Transverse colon (tissue), 4 donors: ENCODE measurements around the gene CPEB4. TPM values are rescaled to one million over a fixed set of nuclear protein-coding genes. Genes with fewer than 3 reads are reported as not detected.
A peak's percentile ranks its signal among the peaks of the same experiment; 100 is the strongest.

Experiments used
- DNase-seq: peaks from one replicate; pipeline ENCODE4 v3.0.0-alpha.2; 2019
- H3K27ac ChIP-seq, 4 donors: fragments of 200-600 bp; sonication (generic); 2 replicates each; pipeline ENCODE4 v1.5.1; 2016 to 2018; ENCODE audit warnings: inconsistent platforms in 4 of 4
- H3K27me3 ChIP-seq: fragments of 200-600 bp; sonication (generic); 2 replicates; pipeline ENCODE4 v1.5.1; 2017; ENCODE audit warnings: inconsistent platforms
- H3K36me3 ChIP-seq, 4 donors: fragments of 200-600 bp; sonication (generic); 2 replicates each; pipeline ENCODE4 v1.5.1; 2017 to 2019; ENCODE audit warnings: inconsistent platforms in 4 of 4
- H3K4me1 ChIP-seq, 4 donors: fragments of 200-600 bp; sonication (generic); 2 replicates each; pipeline ENCODE4 v1.5.1; 2017 to 2020; ENCODE audit warnings: inconsistent platforms in 4 of 4
- H3K4me3 ChIP-seq, 4 donors: fragments of 200-600 bp; sonication (generic); 1 replicate in 1 of 4; 2 replicates in 3 of 4; pipeline versions ENCODE4 v1.5.1 to v1.6.1; 2017 to 2019; ENCODE audit warnings: inconsistent platforms in 4 of 4
- H3K9me3 ChIP-seq, 2 donors: fragments of 200-600 bp; sonication (generic); 2 replicates each; pipeline ENCODE4 v1.5.1; 2017 to 2019; ENCODE audit warnings: inconsistent platforms in 2 of 2
- CTCF ChIP-seq, 5 experiments: fragments of 200-600 bp in 3 of 5; fragments of 450-650 bp in 2 of 5; sonication (generic) in 3 of 5; IDR thresholded peaks; 1 replicate in 2 of 5; 2 replicates in 3 of 5; pipeline ENCODE4 v1.5.1; 2016 to 2017; ENCODE audit warnings: antibody characterized with exemption in 5 of 5, inconsistent platforms in 3 of 5, mild to moderate bottlenecking in 2 of 5, moderate library complexity in 1 of 5
- EP300 ChIP-seq: sonication (generic); formaldehyde crosslinking; IDR thresholded peaks from one replicate; pipeline ENCODE4 v1.6.1; 2017; ENCODE audit warnings: antibody characterized with exemption, low read depth
- POLR2A ChIP-seq: fragments of 450-650 bp; IDR thresholded peaks from one replicate; pipeline ENCODE4 v1.6.1; 2016; ENCODE audit warnings: antibody characterized with exemption, mild to moderate bottlenecking, moderate library complexity
- POLR2AphosphoS5 ChIP-seq, 3 donors: sonication (generic); formaldehyde crosslinking; IDR thresholded peaks; one replicate each; pipeline ENCODE4 v1.6.1; 2016; ENCODE audit warnings: antibody characterized with exemption in 3 of 3
- WGBS, 2 donors: methylation state at CpG; one replicate each; pipeline ENCODE4 v1.1.5; 2018; ENCODE audit warnings: low coverage in 1 of 2; 5-methylcytosine and 5-hydroxymethylcytosine counted together
- in situ Hi-C, 4 donors: fragments of 200-750 bp; cut with MboI; loops; one replicate each; pipeline versions ENCODE4 v1.15.0 to v1.15.1; 2017; ENCODE audit warnings: low sequenced_read_pairs in 3 of 4, low pct_ligation_motif_present in 1 of 4, low pct_unique_long_range_greater_than_20kb in 1 of 4
- intact Hi-C: fragments of 100-400 bp; cut with DNase I; formaldehyde crosslinking; loops from one replicate; pipeline ENCODE4 v1.15.1; 2023; ENCODE audit warnings: low total_unique reads
- total RNA-seq, 4 donors: library from RNA; depleted of rRNA; stranded (reverse); fragments of >200 nt; gene quantifications; one replicate each; pipeline ENCODE4 v1.1.0, GENCODE V29; 2016

Gene CPEB4
- total RNA-seq, 4 donors from 2014 or later: 23.6 to 67.7 (median 36.5) TPM

GRCh38 chr5:173882632-173883031, 5.5 kb upstream of the CPEB4 start:
- in situ Hi-C loops (no loop called here), intact Hi-C loops (loop anchor here (10.0 kb wide), 1 partner anchor 268 kb away; the partner anchor contains the start of gene BOD1)
- no peak for DNase-seq
- H3K9me3 ChIP-seq: no peaks in the 10 kb centered on the region
- H3K4me3 ChIP-seq: no peak overlapping the region
- TF ChIP-seq POLR2A: no peak
- TF ChIP-seq POLR2AphosphoS5 (IDR thresholded peaks at IDR 0.05): no peak
- no peaks in the 10 kb centered on the region for H3K27me3 ChIP-seq
- H3K27ac ChIP-seq: no peak overlapping the region
- peaks cover 7 to 39% (median 26%) of the 10 kb centered on the region in 4 donors for H3K4me1 ChIP-seq
- no peaks in the 10 kb centered on the region for H3K36me3 ChIP-seq

- H3K27ac ChIP-seq: peak overlapping the region in 1 of 4 donors; percentile 76
- intact Hi-C loops: loop anchor here (10.0 kb wide), 1 partner anchor 269 kb away; the partner anchor contains the start of gene BOD1
Observed at GRCh38 chr5:173883347-173883924, 4.7 kb upstream of the CPEB4 start.

GRCh38 chr5:173884402-173885053, 3.6 kb upstream of the CPEB4 start:
- 33 to 100% methylated on average over 1 to 2 of the region's 2 CpGs for WGBS, 2 donors
- Histone ChIP-seq H3K36me3 (no peaks in the 10 kb centered on the region), H3K27me3 (no peaks in the 10 kb centered on the region), H3K9me3 (no peaks in the 10 kb centered on the region), H3K27ac (peak overlapping the region; percentile 76 to 93 (median 87)), H3K4me1 (peaks cover 7 to 41% (median 34%) of the 10 kb centered on the region in 4 donors), H3K4me3 (no peak overlapping the region)
- peak; percentile 77 for DNase-seq
- intact Hi-C loops (loop anchor here (5.0 to 10.0 kb wide), 2 partner anchors 88 to 270 kb away; partner anchors contain the start of gene BOD1), in situ Hi-C loops (no loop called here)
- TF ChIP-seq CTCF (IDR thresholded peaks at IDR 0.05) (no peak), POLR2AphosphoS5 (IDR thresholded peaks at IDR 0.05) (no peak), POLR2A (no peak), EP300 (no peak)

More at GRCh38 chr5:173883347-173883924, 4.7 kb upstream of the CPEB4 start:
- Histone ChIP-seq H3K27me3 (no peaks in the 10 kb centered on the region), H3K4me3 (no peak overlapping the region), H3K36me3 (no peaks in the 10 kb centered on the region), H3K4me1 (peaks cover 7 to 39% (median 26%) of the 10 kb centered on the region in 4 donors), H3K9me3 (no peaks in the 10 kb centered on the region)
- in situ Hi-C loops: no loop called here
- 83 to 91% methylated on average over 1 to 3 of the region's 3 CpGs for WGBS, 2 donors
- DNase-seq: no peak
- TF ChIP-seq CTCF (IDR thresholded peaks at IDR 0.05) (no peak), EP300 (no peak), POLR2AphosphoS5 (IDR thresholded peaks at IDR 0.05) (no peak), POLR2A (no peak)

- in situ Hi-C loops (no loop called here), intact Hi-C loops (loop anchor here (5.0 to 10.0 kb wide), 2 partner anchors 87 to 270 kb away; partner anchors contain the start of gene BOD1)
- WGBS, 2 donors: 72% methylated on average over 1 of the region's 1 CpG; no CpG with 5 or more reads in 1 of the 2 donors
- TF ChIP-seq POLR2AphosphoS5 (IDR thresholded peaks at IDR 0.05): no peak
- TF ChIP-seq EP300: no peak
- no peak for TF ChIP-seq CTCF (IDR thresholded peaks at IDR 0.05)
- no peak for TF ChIP-seq POLR2A
- DNase-seq: no peak
- H3K27ac ChIP-seq: peak overlapping the region; percentile 76 to 93 (median 87)
- no peak overlapping the region for H3K4me3 ChIP-seq
- peaks cover 7 to 47% (median 39%) of the 10 kb centered on the region in 4 donors for H3K4me1 ChIP-seq
- no peaks in the 10 kb centered on the region for H3K36me3 ChIP-seq
- no peaks in the 10 kb centered on the region for H3K9me3 ChIP-seq
- no peaks in the 10 kb centered on the region for H3K27me3 ChIP-seq
Observed at GRCh38 chr5:173885054-173885443, 3.1 kb upstream of the CPEB4 start.
